ENCODE data around the gene SBK2. TPM values are rescaled to one million over a fixed set of nuclear protein-coding genes. Genes with fewer than 3 reads are reported as not detected.

The SBK2 gene
- total and polyA plus RNA-seq, 9 of the 15 experiments (the other 6 are each of a cell fraction or from before 2014, with no cell fraction given), result not detected

- no peak for TF ChIP-seq MBD1 (CRISPR knock-in tag; IDR thresholded peaks at IDR 0.05)
- peak; percentile 53; the same call in 1 of the 2 replicates for TF ChIP-seq VEZF1 (CRISPR knock-in tag; IDR thresholded peaks at IDR 0.05)
- 0 out of 4 replicates have a peak, but pooled peaks of 1 of the 2 experiments have one; percentile 19 for TF ChIP-seq SIN3A (IDR thresholded peaks at IDR 0.05; ENCODE audit: borderline replicate concordance in 2 of 2, control insufficient read depth in 1 of 2, low read depth in 2 of 2, low read length in 2 of 2)
These were observed 48.8 kb downstream of the SBK2 start, which contains the start of gene SSC5D (continued) for GRCh38 chr19:55487924-55488687.
